IPS DF 6.9 (cell line): Measurements from ENCODE around the gene SHMT2.

Source experiments
- DNase-seq: peaks from one replicate; pipeline ENCODE4 v3.0.0-alpha.2; 2013; ENCODE audit warnings: low read depth, low spot score
- H3K27ac ChIP-seq: one replicate; pipeline ENCODE4 v1.5.1; 2013; ENCODE audit warnings: low read length, control low read depth
- H3K27me3 ChIP-seq: 2 replicates; pipeline ENCODE4 v1.6.1; 2013; ENCODE audit warnings: mild to moderate bottlenecking, low read length; ENCODE audit not compliant: control insufficient read depth, insufficient read depth
- H3K36me3 ChIP-seq: 2 replicates; pipeline ENCODE4 v1.6.1; 2013; ENCODE audit warnings: low read length; ENCODE audit not compliant: control insufficient read depth, insufficient read depth
- H3K4me1 ChIP-seq: 2 replicates; pipeline ENCODE4 v1.6.1; 2013; ENCODE audit warnings: low read length; ENCODE audit not compliant: control insufficient read depth, insufficient read depth
- H3K4me3 ChIP-seq: 2 replicates; pipeline ENCODE4 v1.5.1; 2013; ENCODE audit warnings: mild to moderate bottlenecking, low read length
- H3K9me3 ChIP-seq: 2 replicates; pipeline ENCODE4 v1.6.1; 2013; ENCODE audit warnings: low read length, inconsistent platforms; ENCODE audit not compliant: control insufficient read depth, insufficient read depth
- WGBS: extraction: QIAGEN DNeasy Blood & Tissue Kit; methylation state at CpG from one replicate; pipeline ENCODE4 v1.1.7; 2013; ENCODE audit warnings: mixed read lengths, missing lambda C conversion rate; ENCODE audit not compliant: insufficient read length, insufficient coverage; 5-methylcytosine and 5-hydroxymethylcytosine counted together

The SHMT2 gene

GRCh38 chr12:57214398-57214781, 15.1 kb upstream of the SHMT2 start:
- DNase-seq = no peak
- Histone ChIP-seq H3K4me3 (no peak overlapping the region), H3K27me3 (peaks cover 41% of the 10 kb centered on the region), H3K27ac (no peak overlapping the region), H3K36me3 (peaks cover 24% of the 10 kb centered on the region), H3K4me1 (peaks cover 14% of the 10 kb centered on the region), H3K9me3 (no peaks in the 10 kb centered on the region)
- WGBS = no CpG with 5 or more reads among the region's 14 CpGs

DNA sequence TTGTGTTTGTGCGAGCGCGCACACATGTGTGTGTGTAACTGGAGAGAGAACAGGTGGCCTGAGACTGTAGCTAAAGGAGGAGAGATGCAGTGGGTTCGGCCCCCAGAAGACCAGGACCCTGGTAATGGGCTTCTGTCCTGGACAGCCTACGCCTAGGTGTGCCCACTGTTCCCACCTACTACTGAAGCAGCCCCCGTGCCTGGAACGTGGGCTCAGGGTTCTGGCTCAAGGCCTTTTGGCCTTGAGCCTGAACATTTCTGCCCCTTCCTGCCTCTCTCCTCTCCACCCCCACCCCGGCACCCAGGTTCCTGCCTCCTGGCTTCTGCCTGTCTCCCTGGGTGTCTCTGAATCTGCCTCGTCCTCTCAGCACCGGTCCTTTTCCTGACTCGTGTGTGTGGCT, 14.4 kb upstream of the SHMT2 start:
- no CpG with 5 or more reads among the region's 11 CpGs for WGBS
- no peak for DNase-seq
- H3K4me1 ChIP-seq = peaks cover 19% of the 10 kb centered on the region
- no peak overlapping the region for H3K27ac ChIP-seq
- H3K9me3 ChIP-seq = no peaks in the 10 kb centered on the region
- peaks cover 48% of the 10 kb centered on the region for H3K27me3 ChIP-seq
- peaks cover 18% of the 10 kb centered on the region for H3K36me3 ChIP-seq
- no peak overlapping the region for H3K4me3 ChIP-seq

DNA sequence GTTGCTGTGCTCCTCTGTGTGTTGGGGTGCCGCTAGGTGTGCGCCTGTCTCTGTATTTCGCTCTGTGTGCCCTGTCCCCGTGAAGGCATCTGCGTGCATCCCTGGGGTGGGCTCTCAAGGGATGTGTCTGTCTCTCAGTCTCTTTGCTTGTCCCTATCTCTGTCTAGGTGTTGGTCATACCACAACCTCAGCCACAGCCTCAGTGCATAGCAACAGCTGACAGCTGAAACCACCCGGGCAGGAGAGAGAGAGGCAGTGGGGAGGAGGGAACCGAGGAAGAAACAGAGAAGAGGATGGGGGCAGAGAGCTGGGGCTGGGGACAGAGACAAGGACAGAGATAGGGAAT, 13.9 kb upstream of the SHMT2 start:
- Histone ChIP-seq H3K4me1 (peaks cover 19% of the 10 kb centered on the region), H3K27ac (no peak overlapping the region), H3K9me3 (no peaks in the 10 kb centered on the region), H3K4me3 (no peak overlapping the region), H3K27me3 (peaks cover 51% of the 10 kb centered on the region), H3K36me3 (peaks cover 12% of the 10 kb centered on the region)
- WGBS = no CpG with 5 or more reads among the region's 7 CpGs
- DNase-seq = no peak

DNA sequence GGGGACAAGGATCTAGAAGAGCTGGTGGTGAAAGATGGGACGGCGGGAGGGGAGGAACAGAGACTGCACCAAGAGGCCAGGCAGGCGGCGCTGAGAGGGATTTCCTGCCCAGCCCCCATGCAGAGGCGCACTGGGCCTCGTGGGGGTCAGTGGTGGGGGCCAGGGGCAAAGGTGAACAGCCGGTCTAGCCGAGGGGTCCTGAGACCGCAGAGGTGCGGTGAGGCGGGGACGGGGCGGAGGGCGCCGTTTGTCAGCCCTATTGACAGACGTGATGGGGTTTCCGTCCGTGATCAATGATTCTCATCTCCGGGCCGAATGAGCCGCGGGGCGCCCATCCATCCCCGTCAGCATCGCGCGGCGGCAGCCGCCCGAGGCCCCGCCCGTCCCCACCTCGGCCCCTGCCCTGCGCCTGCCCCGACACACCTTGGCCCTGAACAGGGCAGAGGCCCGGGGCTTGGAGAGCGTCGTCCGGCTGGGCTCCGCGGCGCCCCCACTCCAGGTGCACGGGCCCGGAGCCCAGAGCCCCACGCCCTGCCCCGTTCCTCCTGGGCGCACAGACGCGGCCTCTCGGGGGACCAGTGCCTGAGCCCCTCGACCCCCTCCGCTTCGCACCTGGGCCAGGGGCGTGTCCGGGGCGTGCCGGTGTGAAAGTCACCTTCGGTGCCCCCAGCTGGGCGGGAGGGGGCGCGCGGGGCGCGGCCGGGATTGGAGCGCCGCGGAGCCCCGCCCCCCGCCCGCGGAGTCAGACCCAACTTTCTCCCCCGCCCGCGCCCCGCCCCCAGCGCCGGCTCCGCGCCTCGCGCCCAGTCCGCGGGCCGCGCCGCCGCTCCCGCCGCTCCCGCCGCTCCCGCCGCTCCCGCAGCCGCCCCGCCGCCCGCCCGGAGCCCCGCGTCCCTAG, 13.2 kb upstream of the SHMT2 start, which contains the start of gene NXPH4:
TSS of gene NXPH4 (plus strand) at position 781 of the 898 bp plus-strand sequence. CDS start 176 bp downstream, outside the sequence.
- peaks cover 21% of the 10 kb centered on the region for H3K4me1 ChIP-seq
- no peaks in the 10 kb centered on the region for H3K9me3 ChIP-seq
- peak within 1 kb of the TSS; percentile 30; the same call in 1 of the 2 replicates for H3K4me3 ChIP-seq
- WGBS = no CpG with 5 or more reads among the region's 102 CpGs
- DNase-seq = no peak
- H3K27me3 ChIP-seq = peaks cover 58% of the 10 kb centered on the region
- H3K36me3 ChIP-seq = peaks cover 6% of the 10 kb centered on the region
- no peak within 1 kb of the TSS for H3K27ac ChIP-seq

- Histone ChIP-seq H3K27me3 (peaks cover 67% of the 10 kb centered on the region), H3K4me3 (peak overlapping the region; percentile 19; the same call in 1 of the 2 replicates), H3K9me3 (no peaks in the 10 kb centered on the region), H3K4me1 (peaks cover 24% of the 10 kb centered on the region), H3K36me3 (peaks cover 1% of the 10 kb centered on the region), H3K27ac (no peak overlapping the region)
- no peak for DNase-seq
- no CpG with 5 or more reads among the region's 63 CpGs for WGBS
These were observed 12.3 kb upstream of the SHMT2 start for GRCh38 chr12:57216921-57217879.

GRCh38 chr12:57218030-57218853, 11.3 kb upstream of the SHMT2 start:
- Histone ChIP-seq H3K4me3 (no peak overlapping the region), H3K27ac (no peak overlapping the region), H3K9me3 (no peaks in the 10 kb centered on the region), H3K4me1 (peaks cover 24% of the 10 kb centered on the region), H3K36me3 (no peaks in the 10 kb centered on the region), H3K27me3 (peaks cover 77% of the 10 kb centered on the region)
- WGBS = no CpG with 5 or more reads among the region's 5 CpGs
- no peak for DNase-seq

- Histone ChIP-seq H3K27me3 (peaks cover 87% of the 10 kb centered on the region), H3K9me3 (no peaks in the 10 kb centered on the region), H3K36me3 (no peaks in the 10 kb centered on the region), H3K4me1 (peaks cover 19% of the 10 kb centered on the region), H3K4me3 (no peak overlapping the region), H3K27ac (no peak overlapping the region)
- no CpG with 5 or more reads among the region's 14 CpGs for WGBS
- no peak for DNase-seq
These were observed 10.1 kb upstream of the SHMT2 start for GRCh38 chr12:57219205-57219992.

GRCh38 chr12:57219993-57220754, 9.3 kb upstream of the SHMT2 start:
- no CpG with 5 or more reads among the region's 38 CpGs for WGBS
- H3K4me1 ChIP-seq = peaks cover 16% of the 10 kb centered on the region
- no peaks in the 10 kb centered on the region for H3K36me3 ChIP-seq
- H3K27ac ChIP-seq = no peak overlapping the region
- no peaks in the 10 kb centered on the region for H3K9me3 ChIP-seq
- no peak for DNase-seq
- H3K27me3 ChIP-seq = peaks cover 86% of the 10 kb centered on the region
- H3K4me3 ChIP-seq = no peak overlapping the region

- H3K27me3 ChIP-seq = peaks cover 86% of the 10 kb centered on the region
- no CpG with 5 or more reads among the region's 1 CpG for WGBS
- H3K4me3 ChIP-seq = no peak overlapping the region
- peaks cover 14% of the 10 kb centered on the region for H3K4me1 ChIP-seq
- H3K9me3 ChIP-seq = no peaks in the 10 kb centered on the region
- H3K36me3 ChIP-seq = no peaks in the 10 kb centered on the region
- no peak for DNase-seq
- H3K27ac ChIP-seq = no peak overlapping the region
These were observed 8.7 kb upstream of the SHMT2 start for GRCh38 chr12:57220770-57221168.
